ENCODE measurements around the gene ABCA2. TPM values are rescaled to one million over a fixed set of nuclear protein-coding genes. Genes with fewer than 3 reads are reported as not detected.

Gene ABCA2
- total RNA-seq, 1 experiment from 2014 or later = 114 TPM

DNA sequence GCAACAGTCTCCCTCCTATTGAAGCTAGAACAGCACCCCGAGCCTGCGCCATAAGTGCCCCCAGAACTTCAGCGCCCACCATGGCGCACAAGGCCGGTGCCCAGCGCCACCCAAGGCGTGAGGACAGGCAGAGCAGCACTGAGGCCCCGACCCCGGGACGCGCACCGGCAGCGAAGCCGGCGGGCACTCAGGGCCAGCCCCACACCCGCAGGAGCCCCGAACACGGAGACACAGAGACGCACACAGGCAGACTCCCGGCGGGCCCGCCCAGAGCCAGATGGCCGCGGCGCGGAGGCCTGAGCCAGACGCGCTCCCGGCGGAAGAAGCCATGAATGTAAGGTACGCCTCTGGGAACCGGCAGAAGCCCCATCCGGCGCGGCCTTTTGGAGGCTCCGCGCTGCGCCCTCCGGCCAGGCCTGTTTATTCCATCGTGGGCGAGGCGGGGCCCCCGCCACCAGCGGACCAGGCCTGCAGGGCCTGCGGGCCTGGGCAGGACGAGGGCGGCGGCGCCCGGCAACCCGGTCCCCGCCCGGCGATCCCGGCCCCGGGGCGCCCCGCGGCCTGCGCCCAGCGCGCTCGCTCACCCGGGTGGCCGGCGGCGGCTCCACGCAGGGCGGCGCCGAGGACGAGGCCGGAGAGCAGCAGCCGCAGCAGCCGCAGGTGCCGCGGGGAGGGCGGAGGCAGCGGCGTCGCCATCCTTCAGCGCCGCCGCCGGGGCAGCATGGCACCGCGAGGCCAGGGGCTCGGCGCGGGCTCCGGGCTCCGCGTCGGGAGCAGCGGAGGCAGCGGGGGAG is 17.5 kb upstream of the ABCA2 start:
- no TSS peak for BruUV-seq (replicated peaks)

GRCh38 chr9:137044502-137045177 is 16.6 kb upstream of the ABCA2 start:
- Histone ChIP-seq H3K4me3 (replicated peaks in 1 of 2; ENCODE audit: low read depth in 1 of 2, low read length in 2 of 2) (peak overlapping the region; percentile 55 to 90), H3K9me2 (ENCODE audit: insufficient read depth) (no peaks in the 10 kb centered on the region), H3K27me3 (ENCODE audit: insufficient read depth, low read length) (no peaks in the 10 kb centered on the region), H3K36me3 (ENCODE audit: control insufficient read depth in 1 of 2, insufficient read depth in 2 of 2, low read length in 2 of 2) (peaks cover 0 to 2% of the 10 kb centered on the region in 2 experiments; a peak in 1 of 4 replicates), H3K9me3 (ENCODE audit: control insufficient read depth in 1 of 2, insufficient read depth in 1 of 2, low read depth in 1 of 2, low read length in 2 of 2) (no peaks in the 10 kb centered on the region), H2AFZ (ENCODE audit: low read depth, low read length, poor library complexity, severe bottlenecking) (no peak overlapping the region), H3K9ac (ENCODE audit: low read length) (peak overlapping the region; percentile 74), H3K27ac (ENCODE audit: low read depth, low read length) (peak overlapping the region; percentile 77), H3K4me1 (ENCODE audit: control insufficient read depth in 1 of 2, insufficient read depth in 2 of 2, low read length in 2 of 2) (peaks cover 12 to 26% of the 10 kb centered on the region in 2 experiments), H4K20me1 (ENCODE audit: insufficient read depth) (no peaks in the 10 kb centered on the region), H3K79me2 (ENCODE audit: insufficient read depth, low read length) (peaks cover 24% of the 10 kb centered on the region; the same call in 1 of the 2 replicates), H3K4me2 (ENCODE audit: low read length) (peak overlapping the region; percentile 97)
- no peak for ATAC-seq
- TF ChIP-seq POLR2AphosphoS5 (IDR thresholded peaks at IDR 0.05; ENCODE audit: low read depth, low read length) (no peak), CTCF (IDR thresholded peaks at IDR 0.05 in 2 of 3, conservative IDR thresholded peaks at IDR 0.05 in 1 of 3; ENCODE audit: borderline replicate concordance in 1 of 3, insufficient read depth in 1 of 3, low read depth in 2 of 3, low read length in 2 of 3) (no peak), RAD21 (IDR thresholded peaks at IDR 0.05; ENCODE audit: low read depth) (no peak), EZH2phosphoT487 (IDR thresholded peaks at IDR 0.05; ENCODE audit: borderline replicate concordance) (no peak)
- RAD21 ChIA-PET (ENCODE audit: low non-redundant PET in 1 of 2, low total read pairs in 2 of 2, uncharacterized antibody in 2 of 2, unreplicated experiment in 2 of 2) = no interaction called here
- no TSS peak for BruUV-seq (replicated peaks)
- POLR2A ChIA-PET = no interaction called here
- intact Hi-C loops (cut with micrococcal nuclease) = loop anchor here (5.0 kb wide), 1 partner anchor 183 kb away; the partner anchor contains the start of genes CYSRT1 and RNF224
- DNase-seq (ENCODE audit: low read depth, low spot score) = no peak
- CTCF ChIA-PET = interaction anchor here (1.0 kb wide), 1 partner anchor 9 kb away, joined by 6 read pairs; no protein-coding TSS in a partner anchor

More for the DNA sequence above, 17.5 kb upstream of the ABCA2 start:
- H3K9ac ChIP-seq (ENCODE audit: low read length) = peak overlapping the region; percentile 74
- ChIA-PET CTCF (interaction anchor here (1.0 to 2.4 kb wide), 6 partner anchors 10 to 178 kb away, joined by 6 to 57 read pairs (median 12); partner anchors contain the start of genes ABCA2, CYSRT1 and RNF208), RAD21 (ENCODE audit: low non-redundant PET in 1 of 2, low total read pairs in 2 of 2, uncharacterized antibody in 2 of 2, unreplicated experiment in 2 of 2) (no interaction called here), POLR2A (no interaction called here)
- peak overlapping the region; percentile 97 for H3K4me2 ChIP-seq (ENCODE audit: low read length)
- intact Hi-C loops (cut with micrococcal nuclease) = loop anchor here (1.0 to 5.0 kb wide), 3 partner anchors 22 to 258 kb away; partner anchors contain the start of genes CYSRT1 and RNF224
- no peaks in the 10 kb centered on the region for H3K9me2 ChIP-seq (ENCODE audit: insufficient read depth)
- H3K27ac ChIP-seq (ENCODE audit: low read depth, low read length) = peak overlapping the region; percentile 77
- no peak for TF ChIP-seq SRF (IDR thresholded peaks at IDR 0.05; ENCODE audit: low read depth)
- no peak for TF ChIP-seq POLR2AphosphoS5 (IDR thresholded peaks at IDR 0.05; ENCODE audit: low read depth, low read length)
- TF ChIP-seq TCF7L2 (IDR thresholded peaks at IDR 0.05; ENCODE audit: borderline replicate concordance, extremely low read depth, insufficient read depth, insufficient read length) = no peak
- peak; percentile 98 for TF ChIP-seq ZFX (IDR thresholded peaks at IDR 0.05)
- no peak for TF ChIP-seq POLR2A (IDR thresholded peaks at IDR 0.05; ENCODE audit: borderline replicate concordance, extremely low read depth, insufficient read depth, insufficient read length)
- TF ChIP-seq EZH2phosphoT487 (IDR thresholded peaks at IDR 0.05; ENCODE audit: borderline replicate concordance) = no peak
- TF ChIP-seq SP1 (IDR thresholded peaks at IDR 0.05; ENCODE audit: low read depth) = no peak
- no peaks in the 10 kb centered on the region for H3K27me3 ChIP-seq (ENCODE audit: insufficient read depth, low read length)
- ATAC-seq (peak; percentile 35), DNase-seq (ENCODE audit: low read depth, low spot score) (no peak)
- no peaks in the 10 kb centered on the region for H3K36me3 ChIP-seq (ENCODE audit: control insufficient read depth in 1 of 2, insufficient read depth in 2 of 2, low read length in 2 of 2)
- H3K4me1 ChIP-seq (ENCODE audit: control insufficient read depth in 1 of 2, insufficient read depth in 2 of 2, low read length in 2 of 2) = peaks cover 12 to 26% of the 10 kb centered on the region in 2 experiments
- H3K4me3 ChIP-seq (replicated peaks in 1 of 2; ENCODE audit: low read depth in 1 of 2, low read length in 2 of 2) = peak overlapping the region; percentile 55 to 90
- no peak overlapping the region for H2AFZ ChIP-seq (ENCODE audit: low read depth, low read length, poor library complexity, severe bottlenecking)
- H3K9me3 ChIP-seq (ENCODE audit: control insufficient read depth in 1 of 2, insufficient read depth in 1 of 2, low read depth in 1 of 2, low read length in 2 of 2) = no peaks in the 10 kb centered on the region
- peaks cover 24% of the 10 kb centered on the region; the same call in 1 of the 2 replicates for H3K79me2 ChIP-seq (ENCODE audit: insufficient read depth, low read length)
- H4K20me1 ChIP-seq (ENCODE audit: insufficient read depth) = no peaks in the 10 kb centered on the region

All from HCT116 (cell line).